C4-2B (cell line): ENCODE results near the gene THYN1.
"Not testable (repeated sequence)": the region's sequence is repeated elsewhere in the genome, so short reads cannot be mapped to it uniquely, and the experiment has no call there.

ENCODE experiments used
- H3K27ac ChIP-seq: fragments of 450-650 bp; 2 replicates; pipeline ENCODE4 v1.5.1; 2017
- CTCF ChIP-seq: fragments of 450-650 bp; conservative IDR thresholded peaks from 2 replicates; pipeline ENCODE4 v1.5.1; 2017; ENCODE audit warnings: mild to moderate bottlenecking
- ZFX ChIP-seq: fragments of 450-650 bp; IDR thresholded peaks from 2 replicates; pipeline ENCODE4 v1.6.1; 2017

Gene THYN1

GRCh38 chr11:134289167-134289566, 36.0 kb upstream of the THYN1 start:
- TF ChIP-seq CTCF (no peak), ZFX (no peak)

DNA sequence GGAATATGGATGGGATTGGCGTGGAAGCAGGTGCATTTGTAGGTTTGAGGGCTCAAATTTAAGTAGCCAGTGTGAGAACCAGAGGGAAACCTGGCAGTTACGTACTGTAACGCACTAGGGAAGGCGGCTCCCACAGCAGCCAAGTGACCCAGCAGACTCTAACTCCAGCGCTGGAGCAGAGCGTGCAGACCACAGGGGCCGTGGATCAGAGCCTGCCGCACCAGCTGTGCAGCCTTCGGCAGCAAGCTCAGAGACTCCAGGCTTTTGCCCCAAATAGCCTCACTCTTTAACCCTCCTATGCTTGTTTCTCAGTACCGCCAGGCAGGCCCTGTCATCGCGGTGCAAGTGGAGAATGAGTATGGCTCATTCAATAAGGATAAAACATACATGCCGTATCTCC, 35.3 kb upstream of the THYN1 start:
- no peak for TF ChIP-seq CTCF
- TF ChIP-seq ZFX: no peak
- no peak overlapping the region for H3K27ac ChIP-seq

More at GRCh38 chr11:134289167-134289566, 36.0 kb upstream of the THYN1 start:
- no peak overlapping the region for H3K27ac ChIP-seq

DNA sequence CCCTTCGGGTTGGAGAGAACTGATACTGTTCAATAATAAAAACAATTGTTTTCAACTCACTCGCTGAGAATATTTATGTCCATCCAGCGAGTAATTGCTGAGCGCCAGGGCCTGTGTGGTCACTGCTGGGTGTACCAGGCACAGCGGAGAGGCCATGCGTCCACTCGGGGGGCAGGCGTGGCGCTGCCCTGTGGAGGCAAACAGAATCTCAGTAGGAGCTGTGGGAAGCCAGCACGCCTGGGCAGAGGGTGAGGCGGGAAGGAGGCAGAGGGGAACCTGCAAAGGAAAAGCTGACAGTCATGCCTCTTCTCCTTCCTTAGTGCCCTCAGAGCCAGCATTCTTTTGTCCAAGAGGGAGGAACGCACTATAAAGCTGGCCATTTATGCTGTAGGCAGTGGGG, 34.4 kb upstream of the THYN1 start:
- no peak overlapping the region for H3K27ac ChIP-seq
- TF ChIP-seq ZFX (no peak), CTCF (no peak)

- not testable (repeated sequence) for H3K27ac ChIP-seq
Observed at GRCh38 chr11:134284349-134284748, 31.2 kb upstream of the THYN1 start.

DNA sequence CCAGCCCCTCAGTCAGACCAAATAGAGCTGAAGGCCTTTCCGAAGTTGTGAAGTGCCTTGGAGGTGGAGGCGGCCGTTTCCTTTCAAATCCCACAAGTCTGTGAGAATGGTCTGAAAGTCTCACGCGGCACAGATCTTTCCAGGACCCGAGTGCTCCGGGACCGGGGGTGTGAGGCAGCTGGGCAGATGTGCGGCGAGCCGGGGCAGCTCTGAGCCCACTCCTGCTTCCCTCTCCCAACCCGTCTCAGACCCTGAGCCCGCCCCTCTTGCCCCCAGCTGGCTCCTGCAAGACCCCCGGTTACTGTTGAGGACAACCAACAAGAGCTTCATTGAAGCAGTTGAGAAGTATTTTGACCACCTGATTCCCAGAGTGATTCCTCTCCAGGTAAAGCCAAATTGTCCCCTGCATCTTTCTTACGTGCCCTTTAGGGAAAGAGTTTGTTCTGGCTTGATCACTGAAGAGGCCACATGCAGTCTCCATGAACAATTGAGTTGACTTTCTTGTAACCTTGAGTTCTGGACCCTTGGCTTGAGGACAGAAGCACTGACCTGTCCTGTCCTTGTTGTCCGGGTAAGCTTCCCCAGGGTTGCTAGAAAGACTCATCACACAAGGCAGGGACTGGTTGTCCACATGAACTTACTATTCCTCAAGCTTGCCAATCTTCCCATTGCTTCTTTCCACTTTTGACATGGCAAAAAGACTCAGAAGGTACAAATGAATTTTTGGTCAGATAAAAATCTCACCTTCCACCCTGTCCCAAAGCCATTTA, 30.5 kb upstream of the THYN1 start:
- TF ChIP-seq ZFX (no peak), CTCF (no peak)
- H3K27ac ChIP-seq: peak overlapping the region; percentile 34; the same call in 1 of the 2 replicates

DNA sequence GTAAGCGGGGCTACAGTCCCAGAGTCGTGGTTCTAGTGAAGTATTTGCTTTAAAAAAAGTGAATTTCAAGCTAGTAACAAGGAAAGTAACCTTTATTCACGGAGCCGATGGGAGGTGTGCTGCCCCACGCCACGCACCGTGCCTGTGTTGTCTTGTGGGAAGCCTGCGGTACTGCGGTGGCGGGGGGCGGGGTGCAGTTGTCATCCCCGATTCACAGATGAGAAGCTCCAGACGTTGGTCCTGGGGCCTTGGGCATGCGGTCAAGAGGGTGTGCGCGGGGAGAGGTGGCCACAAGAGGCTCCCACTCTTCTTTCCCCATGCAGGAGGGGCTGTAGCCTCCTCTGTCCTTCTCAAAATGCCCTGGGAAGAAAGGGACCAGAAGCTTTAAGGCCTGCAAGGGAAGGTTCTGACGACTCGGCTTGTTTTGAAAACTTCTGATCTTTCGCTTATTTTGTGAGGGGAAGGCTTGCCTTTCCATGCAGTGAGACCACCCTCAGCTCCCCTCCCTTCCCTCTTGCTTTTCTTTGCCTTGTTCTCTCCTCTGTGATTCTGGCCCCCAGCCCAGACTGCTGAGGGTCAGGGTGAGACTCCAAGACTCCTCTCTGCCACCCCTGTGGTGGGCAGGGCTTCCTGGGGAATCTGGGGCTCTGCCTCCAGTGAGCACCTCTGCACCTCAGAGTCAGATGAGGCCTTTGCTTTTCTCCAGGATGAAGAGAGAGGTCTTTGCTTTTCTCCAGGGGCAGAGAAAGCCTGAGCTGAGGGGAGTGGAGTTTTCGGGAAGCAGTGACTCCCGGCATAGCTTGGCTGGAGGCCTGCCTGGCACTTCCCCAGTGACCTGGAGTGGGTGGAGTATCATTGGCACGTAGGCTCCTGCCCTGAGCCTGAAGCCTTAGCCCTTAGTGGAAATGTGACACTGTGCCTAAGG, 29.2 kb upstream of the THYN1 start:
- H3K27ac ChIP-seq: peak overlapping the region; percentile 34
- no peak for TF ChIP-seq CTCF
- no peak for TF ChIP-seq ZFX

- H3K27ac ChIP-seq: not testable (repeated sequence)
Observed at GRCh38 chr11:134281635-134282034, 28.5 kb upstream of the THYN1 start.

DNA sequence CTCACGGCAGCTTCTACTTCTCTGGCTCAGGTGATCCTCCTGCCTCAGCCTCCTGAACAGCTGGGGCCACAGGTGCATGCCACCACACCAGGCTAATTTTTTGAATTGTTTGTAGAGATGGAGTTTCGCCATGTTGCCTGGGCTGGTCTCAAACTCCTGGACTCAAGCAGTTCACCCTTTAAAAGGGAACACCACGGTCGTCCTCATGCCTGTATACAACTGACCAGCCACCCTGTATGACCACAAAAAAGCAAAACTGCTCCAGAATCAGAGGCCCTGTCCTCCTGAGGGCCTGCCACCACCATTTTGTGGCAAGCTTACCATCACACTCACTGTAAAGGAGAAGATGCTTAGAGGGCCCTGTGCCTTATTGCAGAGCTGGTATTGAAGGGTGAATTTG, 25.2 kb upstream of the THYN1 start:
- no peak overlapping the region for H3K27ac ChIP-seq
- TF ChIP-seq CTCF (no peak), ZFX (no peak)
